GM21423 (cell line): Measurements from ENCODE around the gene PTPRJ.
A peak's percentile ranks its signal among the peaks of the same experiment; 100 is the strongest.
"Not testable (repeated sequence)": the region's sequence is repeated elsewhere in the genome, so short reads cannot be mapped to it uniquely, and the experiment has no call there.

Source experiments
- ATAC-seq: cut with Tn5 transposase; IDR thresholded peaks from one replicate; pipeline ENCODE4 v1.9.1; 2021; ENCODE audit warnings: mild to moderate bottlenecking, moderate library complexity; ENCODE audit not compliant: unreplicated experiment

The PTPRJ gene

DNA sequence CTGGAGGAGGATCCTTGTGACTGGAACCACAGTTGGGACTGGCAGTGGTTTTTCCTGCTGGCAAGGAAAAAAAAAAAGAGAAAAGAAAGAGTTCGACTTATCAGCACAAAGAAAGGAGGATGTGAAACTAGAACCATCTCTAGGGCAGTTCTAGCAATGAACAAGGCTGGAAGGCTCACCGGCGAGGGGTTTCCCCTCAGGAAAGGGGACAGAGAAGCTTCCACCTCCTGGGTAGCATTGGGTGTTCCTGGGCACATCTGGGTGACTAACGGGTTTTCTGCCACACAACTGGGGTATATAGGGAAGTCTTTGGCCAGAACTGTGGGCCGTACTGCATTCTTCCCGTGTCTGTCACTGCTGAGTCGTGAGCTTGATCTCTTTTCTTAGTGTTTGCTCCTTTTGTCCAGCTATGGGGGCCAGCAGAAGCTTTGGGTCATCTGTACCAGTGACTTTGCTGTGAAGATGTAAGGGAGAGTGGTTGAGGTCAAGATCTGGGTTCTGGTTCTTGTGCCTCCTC lies 126.9 kb downstream of the PTPRJ start:
- ATAC-seq = peak; percentile 82

DNA sequence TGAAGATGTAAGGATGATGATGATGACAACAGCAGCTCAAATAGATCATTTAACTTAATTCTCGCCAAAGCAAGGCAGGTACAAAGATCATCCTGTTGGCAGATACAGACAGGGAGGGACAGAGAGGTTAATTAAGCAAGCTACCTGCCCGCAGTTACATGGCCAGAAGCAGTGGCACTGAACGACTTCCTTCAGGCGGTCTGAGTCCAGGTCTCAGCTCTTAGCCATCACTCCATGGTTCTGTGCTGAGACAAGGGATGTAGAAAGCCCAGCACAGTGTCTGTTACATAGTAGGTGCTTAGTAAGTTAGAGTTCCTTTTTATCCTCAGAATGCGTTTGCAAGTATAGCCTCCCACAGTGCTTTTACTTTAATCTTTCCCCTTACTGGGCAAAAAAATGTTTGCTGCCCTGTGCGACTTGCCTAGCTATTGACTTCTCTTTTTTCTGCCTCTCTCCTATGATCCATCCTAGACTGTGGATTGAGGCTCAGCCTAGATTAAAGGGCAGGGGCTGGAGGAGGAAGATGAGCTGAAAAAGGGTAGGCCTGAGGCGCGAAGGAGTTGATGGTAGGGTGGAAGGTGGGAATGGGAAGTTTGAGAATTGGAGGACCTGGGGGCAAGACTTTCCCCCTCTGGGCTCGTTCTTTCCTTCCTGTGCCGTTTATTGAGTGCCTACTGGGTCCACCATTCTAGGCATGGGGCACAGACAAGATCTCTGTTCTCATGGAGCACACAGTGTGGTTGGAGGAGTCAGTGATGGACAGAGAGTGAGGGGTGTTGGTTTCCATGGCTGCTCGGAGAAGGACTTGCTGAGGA lies 128.1 kb downstream of the PTPRJ start:
- ATAC-seq = no peak

DNA sequence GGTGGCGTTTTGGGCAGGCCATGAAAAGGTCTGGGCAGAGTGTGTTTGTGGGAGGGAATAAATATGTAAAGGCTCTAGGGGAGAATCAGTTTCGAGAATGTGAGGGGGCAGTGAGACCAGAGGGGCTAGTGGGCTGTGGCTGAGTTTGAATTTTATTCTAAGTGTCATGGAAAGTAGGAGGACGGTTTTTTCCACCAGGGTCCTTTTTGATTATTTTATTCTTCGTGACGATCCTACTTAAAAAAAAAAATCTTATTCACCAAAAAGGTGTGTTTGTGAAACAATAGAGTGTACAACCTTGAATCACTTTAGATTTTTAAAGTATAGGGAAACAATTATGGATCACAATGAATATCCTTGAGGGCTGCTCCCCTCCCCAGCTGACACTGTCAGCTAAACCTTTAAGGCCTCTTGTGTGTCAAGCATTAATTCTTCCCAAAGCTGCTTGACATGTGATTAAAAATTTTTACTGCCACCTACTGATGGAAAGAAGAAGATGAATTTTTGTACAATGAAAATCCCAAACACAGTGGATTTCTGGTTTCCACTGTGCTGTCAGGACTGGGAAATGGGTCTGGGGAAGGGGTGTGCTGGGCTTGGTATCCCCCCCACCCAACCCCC lies 128.8 kb downstream of the PTPRJ start:
- no peak for ATAC-seq

- ATAC-seq = no peak
Observed at GRCh38 chr11:48110509-48110766, 130.1 kb downstream of the PTPRJ start.

DNA sequence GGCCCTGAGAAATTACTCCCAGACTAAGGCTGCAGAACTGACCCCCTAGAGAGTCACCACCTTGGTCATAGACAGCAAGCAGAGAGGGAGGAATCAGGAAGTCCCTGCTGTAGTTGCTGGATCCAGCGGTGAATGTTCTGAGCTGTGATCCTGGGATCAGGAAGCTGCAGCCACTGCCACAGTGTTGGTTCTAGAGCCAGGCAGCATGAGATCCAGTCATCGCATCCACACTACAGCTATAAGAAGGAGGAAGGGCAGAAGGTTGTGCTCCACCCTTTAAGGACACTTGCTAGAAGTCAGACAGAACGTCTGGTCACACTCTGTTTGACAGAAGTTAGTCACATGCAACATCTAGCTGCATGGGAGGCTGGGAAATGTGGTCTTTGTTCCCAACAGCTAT lies 131.5 kb downstream of the PTPRJ start:
- no peak for ATAC-seq

DNA sequence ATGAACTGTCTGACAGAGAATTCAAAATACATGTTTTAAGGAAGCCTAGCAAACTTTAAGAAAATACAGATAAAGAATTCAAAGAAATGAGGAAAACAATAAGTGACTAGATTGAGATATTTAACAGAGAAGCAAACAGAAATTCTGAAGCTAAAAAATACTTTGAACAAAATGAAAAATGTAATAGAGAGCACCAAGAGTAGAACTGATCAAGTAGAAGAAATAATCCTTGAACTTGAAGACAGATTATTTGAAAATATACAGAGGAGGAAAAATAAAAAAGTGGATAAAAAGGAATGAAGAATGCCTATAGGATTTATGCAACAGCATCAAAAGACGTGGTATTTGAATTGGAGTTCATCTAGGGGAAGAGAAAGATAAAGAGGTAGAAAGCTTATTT lies 134.4 kb downstream of the PTPRJ start:
- ATAC-seq = no peak

GRCh38 chr11:48116437-48117228 lies 136.3 kb downstream of the PTPRJ start:
- ATAC-seq = no peak

GRCh38 chr11:48122246-48122645 lies 141.9 kb downstream of the PTPRJ start:
- no peak for ATAC-seq

DNA sequence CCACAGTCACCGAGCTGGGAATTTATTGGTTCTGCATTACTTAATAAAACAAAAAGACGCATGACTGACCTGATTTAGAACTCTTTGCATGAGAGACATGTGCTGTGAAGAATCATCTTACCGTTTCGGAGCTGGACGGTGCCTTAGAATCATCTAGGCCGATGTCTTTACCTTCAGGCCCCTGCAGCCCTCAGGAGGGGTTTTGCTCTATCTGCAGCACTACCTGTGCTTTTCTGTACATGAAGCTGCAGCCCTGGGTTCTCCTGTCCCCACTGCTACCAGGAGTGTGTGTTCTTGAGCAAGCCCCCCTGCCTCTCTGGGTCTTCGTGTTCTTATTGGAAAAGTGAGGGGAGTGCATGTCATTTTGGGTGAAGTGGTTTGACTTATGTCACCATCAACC lies 142.3 kb downstream of the PTPRJ start:
- no peak for ATAC-seq

DNA sequence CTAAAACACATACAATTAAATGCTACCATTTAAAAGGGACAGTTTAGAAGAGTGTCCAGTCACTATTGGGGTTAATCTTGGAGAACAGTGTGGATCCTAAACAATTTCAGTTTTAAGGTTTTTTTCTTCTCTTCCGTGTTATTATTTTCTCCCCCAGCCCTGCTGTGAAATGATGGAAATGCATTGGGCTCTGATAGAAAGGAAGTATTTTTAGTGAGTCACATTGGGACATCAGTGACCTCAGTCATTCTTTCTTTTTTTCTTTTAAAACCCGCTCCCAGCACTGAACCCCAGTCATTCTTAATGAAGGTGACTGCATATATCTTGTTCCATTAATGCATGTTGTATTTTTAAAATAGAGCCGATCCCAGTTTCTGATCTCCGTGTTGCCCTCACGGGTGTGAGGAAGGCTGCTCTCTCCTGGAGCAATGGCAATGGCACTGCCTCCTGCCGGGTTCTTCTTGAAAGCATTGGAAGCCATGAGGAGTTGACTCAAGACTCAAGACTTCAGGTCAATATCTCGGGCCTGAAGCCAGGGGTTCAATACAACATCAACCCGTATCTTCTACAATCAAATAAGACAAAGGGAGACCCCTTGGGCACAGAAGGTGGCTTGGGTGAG lies 143.0 kb downstream of the PTPRJ start:
- ATAC-seq = no peak

GRCh38 chr11:48123934-48124755 lies 143.8 kb downstream of the PTPRJ start:
- no peak for ATAC-seq

- ATAC-seq = no peak
Observed at GRCh38 chr11:48124880-48125279, 144.5 kb downstream of the PTPRJ start.

DNA sequence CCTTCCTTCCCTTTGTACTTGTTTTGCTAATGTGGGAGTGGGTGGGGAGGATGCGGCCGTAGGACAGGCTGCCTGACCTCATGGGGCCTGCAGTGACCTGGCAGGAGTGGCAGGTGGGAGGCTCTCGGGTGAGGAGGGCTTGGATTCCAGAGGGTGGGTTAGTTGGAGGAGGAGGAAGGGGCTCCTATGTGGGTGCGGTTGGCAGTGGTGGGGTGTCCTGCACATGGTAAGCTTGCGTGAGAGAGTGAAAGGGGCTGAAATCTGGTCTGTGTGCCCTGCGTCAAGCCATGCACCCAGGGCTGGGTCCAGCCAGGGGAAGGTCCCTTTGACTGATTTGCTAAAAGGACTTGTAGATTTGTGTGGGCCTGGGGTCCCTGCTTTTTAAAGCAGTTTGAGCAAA lies 145.5 kb downstream of the PTPRJ start:
- ATAC-seq = no peak

DNA sequence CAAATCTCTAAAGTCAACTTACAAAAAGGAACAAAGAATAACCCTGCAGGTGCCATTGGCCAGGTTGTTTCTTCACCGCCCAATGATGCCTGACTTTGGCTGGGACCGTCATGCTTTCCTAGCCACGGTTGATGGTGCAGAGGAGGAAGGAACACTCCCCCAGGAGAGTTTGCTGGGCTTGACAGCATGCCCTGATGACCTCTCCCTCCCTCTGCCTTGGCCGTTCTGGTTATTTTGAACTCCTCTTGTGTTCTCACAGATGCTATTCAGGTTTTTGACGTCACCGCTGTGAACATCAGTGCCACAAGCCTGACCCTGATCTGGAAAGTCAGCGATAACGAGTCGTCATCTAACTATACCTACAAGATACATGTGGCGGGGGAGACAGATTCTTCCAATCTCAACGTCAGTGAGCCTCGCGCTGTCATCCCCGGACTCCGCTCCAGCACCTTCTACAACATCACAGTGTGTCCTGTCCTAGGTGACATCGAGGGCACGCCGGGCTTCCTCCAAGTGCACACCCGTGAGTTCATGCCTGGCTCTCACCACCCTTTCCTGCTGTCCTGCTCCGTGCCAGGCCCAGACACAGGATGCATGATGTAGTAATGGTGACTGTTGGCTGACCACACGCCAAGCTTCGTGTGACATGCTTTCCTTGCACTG lies 147.3 kb downstream of the PTPRJ start:
- ATAC-seq = no peak

- ATAC-seq = no peak
Observed at GRCh38 chr11:48129697-48130395, 149.5 kb downstream of the PTPRJ start.

DNA sequence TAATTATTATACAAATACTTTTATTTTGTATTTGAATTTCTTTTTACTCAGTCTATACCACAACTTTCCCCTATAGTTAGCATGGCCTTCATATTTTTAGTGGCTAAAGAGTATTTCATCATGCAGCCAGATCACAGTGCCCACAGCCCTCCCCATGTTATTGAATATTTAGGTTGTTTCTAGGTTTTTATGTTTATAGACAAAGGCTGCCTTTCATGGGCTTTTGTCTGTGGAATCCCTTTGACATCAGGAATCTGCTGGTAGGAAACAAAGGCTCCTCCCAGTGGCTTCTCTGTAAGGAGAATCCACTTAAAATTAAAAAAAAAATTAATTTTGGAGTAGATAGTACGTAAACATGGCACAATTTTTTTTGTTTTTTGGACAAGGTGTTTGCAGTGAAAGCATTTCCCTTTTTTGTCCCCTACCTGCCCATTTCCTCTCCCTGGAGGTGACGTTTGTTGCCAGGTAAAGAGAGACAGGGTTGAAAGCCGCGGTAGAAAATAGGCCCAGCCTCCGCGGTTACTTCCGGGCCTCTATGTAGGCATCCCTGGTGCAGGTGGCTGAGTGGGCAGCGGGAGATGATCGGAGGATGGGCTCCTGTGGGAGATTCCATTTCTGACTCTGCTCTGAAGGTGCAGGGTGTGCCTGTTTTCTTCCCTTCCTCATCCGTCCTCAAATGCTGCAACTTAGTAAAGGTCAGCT lies 154.0 kb downstream of the PTPRJ start:
- no peak for ATAC-seq

- no peak for ATAC-seq
Observed at GRCh38 chr11:48138222-48138621, 157.9 kb downstream of the PTPRJ start.

DNA sequence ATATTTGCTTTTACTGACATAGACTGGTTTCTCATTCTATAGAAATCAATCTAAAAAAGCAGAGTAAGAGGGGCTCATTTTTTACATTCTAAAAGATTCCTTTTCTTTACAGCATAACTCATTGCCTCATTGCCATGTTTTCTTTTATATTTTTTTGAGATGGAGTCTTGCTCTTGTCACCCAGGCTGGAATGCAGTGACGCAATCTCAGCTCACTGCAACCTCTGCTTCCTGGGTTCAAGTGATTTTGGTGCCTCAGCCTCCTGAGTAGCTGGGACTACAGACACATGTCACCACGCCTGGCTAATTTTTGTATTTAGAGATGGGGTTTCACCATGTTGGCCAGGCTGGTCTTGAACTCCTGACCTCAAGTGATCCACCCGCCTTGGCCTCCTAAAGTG lies 159.5 kb downstream of the PTPRJ start:
- ATAC-seq = not testable (repeated sequence)
